ENCODE measurements around the gene BLMH. TPM values are rescaled to one million over a fixed set of nuclear protein-coding genes. Genes with fewer than 3 reads are reported as not detected.
"Not testable (repeated sequence)": the region's sequence is repeated elsewhere in the genome, so short reads cannot be mapped to it uniquely, and the experiment has no call there.

The BLMH gene
- total RNA-seq, 1 donor from 2014 or later: 87.1 TPM

- TF ChIP-seq CTCF (conservative IDR thresholded peaks at IDR 0.05): no peak
- Mint-ChIP-seq H3K4me1 (no peaks in the 10 kb centered on the region), H3K27ac (ENCODE audit: unreplicated experiment) (no peak overlapping the region), H3K9me3 (no peaks in the 10 kb centered on the region), H3K27me3 (ENCODE audit: low read depth) (peaks cover 6% of the 10 kb centered on the region), H3K4me3 (no peak overlapping the region), H3K36me3 (ENCODE audit: low read depth) (no peaks in the 10 kb centered on the region)
- no peak for DNase-seq (ENCODE audit: low read depth, low spot score)
Observed at GRCh38 chr17:30203471-30203981, 88.2 kb downstream of the BLMH start.

DNA sequence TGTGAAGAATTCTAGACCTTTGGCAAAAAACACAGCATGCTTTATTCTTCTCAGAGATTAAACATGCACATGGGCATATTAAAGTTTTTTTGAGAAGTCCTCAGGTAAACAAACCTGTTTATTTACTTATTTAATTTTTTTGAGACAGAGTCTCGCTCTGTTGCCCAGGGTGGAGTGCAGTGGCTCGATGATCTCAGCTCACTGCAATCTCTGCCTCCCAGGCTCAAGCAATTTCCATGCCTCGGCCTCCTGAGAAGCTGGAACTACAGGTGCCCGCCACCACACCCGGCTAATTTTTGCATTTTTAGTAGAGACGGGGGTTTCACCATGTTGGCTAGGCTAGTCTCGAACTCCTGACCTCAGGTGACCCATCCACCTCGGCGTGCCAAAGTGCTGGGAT, 91.1 kb downstream of the BLMH start:
- not testable (repeated sequence) for H3K36me3 Mint-ChIP-seq (ENCODE audit: low read depth); H3K27ac Mint-ChIP-seq (ENCODE audit: unreplicated experiment); DNase-seq (ENCODE audit: low read depth, low spot score)

DNA sequence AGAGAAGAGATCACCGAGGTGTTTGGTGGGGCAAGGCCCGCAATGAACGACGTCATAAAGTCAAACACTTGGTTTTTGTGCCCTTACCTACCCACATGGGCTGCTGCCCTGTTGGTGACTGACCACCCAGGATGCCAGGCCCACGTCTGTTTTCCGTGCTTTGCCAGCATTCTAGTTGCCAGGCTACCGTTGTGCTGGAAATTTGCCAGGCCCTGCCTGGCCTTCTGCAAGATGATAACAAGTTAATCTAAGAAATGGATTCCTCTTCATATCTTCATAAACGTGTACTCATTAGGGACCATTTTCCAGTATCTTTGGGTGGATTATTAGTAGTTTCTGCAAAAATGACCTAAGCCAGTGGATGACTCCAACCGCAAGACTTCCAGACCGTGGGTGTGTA, 91.6 kb downstream of the BLMH start:
- no peaks in the 10 kb centered on the region for H3K4me1 Mint-ChIP-seq
- peaks cover 3% of the 10 kb centered on the region for H3K27me3 Mint-ChIP-seq (ENCODE audit: low read depth)
- TF ChIP-seq CTCF (conservative IDR thresholded peaks at IDR 0.05): no peak
- H3K36me3 Mint-ChIP-seq (ENCODE audit: low read depth): no peaks in the 10 kb centered on the region
- H3K27ac Mint-ChIP-seq (ENCODE audit: unreplicated experiment): no peak overlapping the region
- H3K9me3 Mint-ChIP-seq: no peaks in the 10 kb centered on the region
- no peak overlapping the region for H3K4me3 Mint-ChIP-seq
- DNase-seq (ENCODE audit: low read depth, low spot score): no peak

More for the DNA sequence above, 91.1 kb downstream of the BLMH start:
- H3K4me1 Mint-ChIP-seq; H3K27me3 Mint-ChIP-seq (ENCODE audit: low read depth); H3K4me3 Mint-ChIP-seq; H3K9me3 Mint-ChIP-seq: not testable (repeated sequence)

DNA sequence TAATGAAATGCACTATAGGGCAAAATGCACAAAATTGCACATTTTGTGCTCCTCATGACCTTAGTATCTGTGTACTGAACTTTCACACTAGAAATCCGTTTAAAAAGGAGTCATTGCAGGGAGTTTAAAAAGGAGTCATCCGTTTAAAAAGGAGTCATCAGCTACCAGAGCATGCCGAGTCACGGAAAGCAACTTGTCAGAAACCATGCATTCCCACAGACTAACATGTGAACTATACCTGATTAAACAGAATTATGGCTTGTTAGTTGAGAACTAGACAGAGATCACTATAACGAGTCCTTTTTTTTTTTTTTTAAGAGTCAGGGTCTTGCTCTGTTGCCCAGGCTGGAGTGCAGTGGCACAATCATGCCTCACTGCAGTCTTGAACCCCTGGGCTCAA, 92.1 kb downstream of the BLMH start:
- TF ChIP-seq CTCF (conservative IDR thresholded peaks at IDR 0.05): no peak
- Mint-ChIP-seq H3K9me3 (no peaks in the 10 kb centered on the region), H3K4me1 (no peaks in the 10 kb centered on the region), H3K27ac (ENCODE audit: unreplicated experiment) (no peak overlapping the region), H3K27me3 (ENCODE audit: low read depth) (peaks cover 3% of the 10 kb centered on the region), H3K36me3 (ENCODE audit: low read depth) (no peaks in the 10 kb centered on the region), H3K4me3 (no peak overlapping the region)
- no peak for DNase-seq (ENCODE audit: low read depth, low spot score)

Other genes starting within 250 kb of the BLMH start
- 28.2 and 30.7 TPM in 2 replicates for gene NSRP1, start 175.1 kb downstream of the BLMH start, total RNA-seq
- gene SLC6A4, start 56.2 kb downstream of the BLMH start, total RNA-seq: not detected in 2 replicates
- gene TMIGD1, start 42.1 kb upstream of the BLMH start, total RNA-seq: not detected in 2 replicates
- 48.4 and 53.4 TPM in 2 replicates for gene CPD, start 87.0 kb upstream of the BLMH start, total RNA-seq
- gene GOSR1, start 185.5 kb upstream of the BLMH start, total RNA-seq: 53.8 and 56.7 TPM in 2 replicates